H1 (cell line): ENCODE results near the gene A2ML1. TPM values are rescaled to one million over a fixed set of nuclear protein-coding genes. Genes with fewer than 3 reads are reported as not detected.

Experiments
- MAX ChIP-seq: IDR thresholded peaks from 2 replicates; pipeline ENCODE4 v1.6.1; 2012; ENCODE audit warnings: inconsistent platforms
- SP1 ChIP-seq: IDR thresholded peaks from 2 replicates; pipeline ENCODE4 v1.6.1; 2011; ENCODE audit warnings: low read depth, low read length
- SP4 ChIP-seq: IDR thresholded peaks from 2 replicates; pipeline ENCODE4 v1.6.1; 2012; ENCODE audit warnings: low read length, inconsistent platforms
- SUZ12 ChIP-seq: fragments of 200-600 bp; sonication (generic); IDR thresholded peaks from 2 replicates; pipeline ENCODE4 v1.6.1; 2012; ENCODE audit warnings: mild to moderate bottlenecking, inconsistent platforms, low read length, moderate library complexity, mixed read lengths
- polyA plus RNA-seq, 7 experiments: library from polyadenylated mRNA; depleted of rRNA in 3 of 7; stranded (reverse) in 5 of 7; unstranded in 2 of 7; fragments of >200 nt in 5 of 7; fragments of 200-250 nt in 2 of 7; gene quantifications; 1 replicate in 5 of 7; 2 replicates in 1 of 7; 4 replicates in 1 of 7; pipeline versions ENCODE4 v1.2.1 to v1.2.3, GENCODE V29; 2011 to 2013; ENCODE audit warnings: missing spikeins in 2 of 7, mixed read lengths in 2 of 7
- total RNA-seq: library from RNA; stranded (reverse); fragmentation: NEBNext Ultra II Directional; extraction: Animal tissue kit (Norgen Biotek cat#: 25700); gene quantifications from 2 replicates; pipeline ENCODE4 v1.2.1, GENCODE V29; 2021

Gene A2ML1
- total and polyA plus RNA-seq, 2 of the 8 experiments (the other 6 are each of a cell fraction or from before 2014, with no cell fraction given): 10.2 to 10.3 TPM

GRCh38 chr12:8831116-8831515, 8.7 kb downstream of the A2ML1 start (continued):
- TF ChIP-seq SP1 (no peak), SUZ12 (no peak), SP4 (no peak), MAX (no peak)
- TF ChIP-seq, all 59 proteins: peak for 0
